Heart left ventricle (tissue), 13 donors: ENCODE measurements around the gene SLC18A3.

Source experiments
- CTCF ChIP-seq, 12 donors: fragments of 200-600 bp; sonication (generic) in 4 of 12; IDR thresholded peaks; one replicate each; pipeline versions ENCODE4 v1.5.0 to v1.8.0; 2018 to 2022; ENCODE audit warnings: antibody characterized with exemption in 12 of 12, mild to moderate bottlenecking in 5 of 12
- POLR2A ChIP-seq, 2 donors: fragments of 450-650 bp; IDR thresholded peaks; one replicate each; pipeline ENCODE4 v1.6.1; 2017; ENCODE audit warnings: antibody characterized with exemption in 2 of 2, mild to moderate bottlenecking in 2 of 2, moderate library complexity in 2 of 2
- donor health status: ischemic (EF 13 %, LVEDD 7.1; RV severe dilation, severe dysfunction).
- donor health status: DM: no; HTN: yes; CAD: no.
- donor health status: DM: no; HTN: no; CAD: no.
- donor health status: ischemic (EF 25% LVEDD 6.9; RV normal size, moderate dysfunction).
- donor health status: ischemic (EF 25% LVEDD 5.7; RV mildly dilated, moderate dysfunction).
- donor health status: ischemic (EF 35%, LVEDD 5.7; RV mildly dilated, moderate dysfunction).
- donor health status: nonischemic (EF 11% LVEDD 7.7; RV severe dilation, severe dysfunction).
- donor health status: DM: yes; HTN: yes; CAD: no.
- donor health status: PGD.
- donor health status: ischemic (EF 29% LVEDD 5.4; RV normal size, mild dysfunction).
- donor health status: nonischemic (EF 23%, LVEDD 6.1; RV moderate dilation, normal function).

GRCh38 chr10:49650724-49651034 is 40.6 kb downstream of the SLC18A3 start:
- TF ChIP-seq CTCF (IDR thresholded peaks at IDR 0.05), result no peak
- no peak for TF ChIP-seq POLR2A (IDR thresholded peaks at IDR 0.05)
